ENCODE measurements around the gene SYNDIG1.

SYNDIG1 gene

GRCh38 chr20:24654425-24654824 lies 185.0 kb downstream of the SYNDIG1 start:
- DNase-seq (ENCODE audit: low spot score): no peak

DNA sequence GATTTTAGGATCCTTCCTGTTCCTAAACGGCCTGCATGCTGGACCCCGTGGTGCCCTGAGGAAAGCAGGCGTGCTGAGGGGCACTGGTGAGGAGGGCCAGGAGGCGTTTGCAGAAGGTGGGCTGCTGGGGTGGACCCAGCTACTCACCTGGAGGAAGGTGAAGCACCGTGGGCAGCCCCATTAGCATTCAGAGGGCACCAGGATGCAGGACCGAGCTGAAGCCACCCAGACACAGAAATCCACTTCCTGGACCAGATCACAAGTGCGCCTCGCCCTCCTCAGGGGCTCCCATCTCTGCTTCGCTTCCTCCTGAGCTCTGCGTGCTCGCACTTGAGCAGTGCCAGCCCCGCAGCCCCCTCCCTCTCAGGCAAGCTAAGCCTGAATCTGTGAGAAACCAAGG lies 187.0 kb downstream of the SYNDIG1 start:
- DNase-seq (ENCODE audit: low spot score): no peak

DNA sequence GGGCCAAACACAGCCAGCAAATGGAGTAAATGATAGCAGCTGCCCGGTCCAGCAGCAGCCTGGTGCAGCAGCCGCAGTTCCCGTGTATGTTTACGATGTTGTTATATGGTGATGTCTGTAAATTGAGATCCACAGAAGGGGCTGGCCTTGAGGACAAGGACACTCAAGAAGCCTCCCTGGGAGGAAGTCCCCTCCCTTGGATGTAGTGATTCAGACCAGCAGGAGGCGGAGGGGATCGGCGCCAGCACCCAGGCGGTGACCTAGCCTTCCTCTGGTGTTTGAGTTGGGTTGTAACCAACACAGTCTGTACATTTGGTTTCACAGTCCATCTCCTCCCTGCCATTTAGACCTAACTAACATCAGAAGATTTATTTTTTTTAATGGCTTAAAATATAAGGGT lies 187.8 kb downstream of the SYNDIG1 start:
- no peak for DNase-seq (ENCODE audit: low spot score)

GRCh38 chr20:24657878-24658620 lies 188.6 kb downstream of the SYNDIG1 start:
- DNase-seq (ENCODE audit: low spot score): no peak

- no peak for DNase-seq (ENCODE audit: low spot score)
Measured at GRCh38 chr20:24658920-24659660, 189.7 kb downstream of the SYNDIG1 start.

DNA sequence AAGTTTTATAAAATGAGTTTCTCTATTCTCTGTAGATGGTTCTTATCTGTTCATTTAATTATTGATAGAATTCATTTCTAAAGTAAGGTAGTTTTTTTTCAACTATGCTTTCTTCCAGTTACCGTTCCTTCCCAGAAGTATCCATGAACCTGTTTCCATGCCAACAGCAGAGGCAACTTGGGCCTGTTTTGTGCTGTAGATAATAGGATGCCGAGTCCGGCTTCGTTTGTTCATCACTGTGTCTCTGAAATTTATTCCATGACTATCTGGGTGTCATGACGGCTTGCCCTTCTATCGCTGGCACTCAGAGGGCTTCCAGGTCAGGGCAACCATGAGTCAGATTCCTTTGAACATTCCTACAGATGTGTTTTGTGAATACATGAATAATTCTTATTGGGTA lies 190.4 kb downstream of the SYNDIG1 start:
- DNase-seq (ENCODE audit: low spot score): no peak

GRCh38 chr20:24660651-24661050 lies 191.2 kb downstream of the SYNDIG1 start:
- DNase-seq (ENCODE audit: low spot score): no peak

DNA sequence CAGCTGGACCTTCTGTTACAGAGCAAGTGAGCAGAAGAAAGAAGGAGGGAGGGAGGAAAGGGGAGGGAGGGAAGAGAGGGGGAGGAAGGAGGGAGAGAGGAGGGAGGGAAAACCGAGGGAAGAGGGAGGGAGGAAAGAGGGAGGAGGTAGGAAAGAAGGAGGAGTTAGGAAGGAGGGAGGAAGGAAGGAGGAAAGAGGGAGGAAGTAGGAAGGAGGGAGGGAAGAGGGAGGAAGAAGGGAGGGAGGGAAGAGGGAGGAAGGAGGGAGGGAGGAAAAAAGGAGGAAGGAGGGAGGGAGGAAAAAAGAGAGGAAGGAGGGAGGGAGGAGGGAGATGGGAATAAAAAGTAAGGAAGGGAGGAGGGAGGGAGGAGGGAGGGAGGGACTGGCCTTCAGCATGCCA lies 191.8 kb downstream of the SYNDIG1 start:
- DNase-seq (ENCODE audit: low spot score): no peak

GRCh38 chr20:24662322-24662721 lies 192.9 kb downstream of the SYNDIG1 start:
- no peak for DNase-seq (ENCODE audit: low spot score)

GRCh38 chr20:24662752-24663365 lies 193.4 kb downstream of the SYNDIG1 start:
- no peak for DNase-seq (ENCODE audit: low spot score)

DNA sequence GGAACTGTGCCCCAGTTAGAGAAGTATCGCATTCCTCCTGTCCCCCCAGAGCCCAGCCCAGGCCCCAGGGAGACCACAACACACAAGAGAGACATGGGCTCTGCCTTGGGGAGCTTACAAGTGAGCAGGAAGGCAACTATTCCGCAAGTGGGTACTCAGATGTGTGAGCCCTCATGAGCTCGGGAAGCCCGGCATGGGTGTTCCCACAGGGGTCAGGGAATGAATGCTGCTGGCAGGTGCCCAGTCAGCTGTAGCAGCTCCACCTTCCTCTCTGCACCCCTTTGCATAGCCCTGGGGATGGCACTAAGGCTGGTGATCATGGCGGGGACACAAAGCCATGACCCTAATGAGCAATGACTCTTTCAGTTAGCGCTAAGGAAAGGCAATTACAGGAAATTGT lies 194.1 kb downstream of the SYNDIG1 start:
- DNase-seq (ENCODE audit: low spot score): no peak

GRCh38 chr20:24664266-24664986 lies 195.0 kb downstream of the SYNDIG1 start:
- DNase-seq (ENCODE audit: low spot score): no peak

- DNase-seq (ENCODE audit: low spot score): no peak
Measured at GRCh38 chr20:24665196-24665595, 195.8 kb downstream of the SYNDIG1 start.

GRCh38 chr20:24665741-24666191 lies 196.3 kb downstream of the SYNDIG1 start:
- no peak for DNase-seq (ENCODE audit: low spot score)

DNA sequence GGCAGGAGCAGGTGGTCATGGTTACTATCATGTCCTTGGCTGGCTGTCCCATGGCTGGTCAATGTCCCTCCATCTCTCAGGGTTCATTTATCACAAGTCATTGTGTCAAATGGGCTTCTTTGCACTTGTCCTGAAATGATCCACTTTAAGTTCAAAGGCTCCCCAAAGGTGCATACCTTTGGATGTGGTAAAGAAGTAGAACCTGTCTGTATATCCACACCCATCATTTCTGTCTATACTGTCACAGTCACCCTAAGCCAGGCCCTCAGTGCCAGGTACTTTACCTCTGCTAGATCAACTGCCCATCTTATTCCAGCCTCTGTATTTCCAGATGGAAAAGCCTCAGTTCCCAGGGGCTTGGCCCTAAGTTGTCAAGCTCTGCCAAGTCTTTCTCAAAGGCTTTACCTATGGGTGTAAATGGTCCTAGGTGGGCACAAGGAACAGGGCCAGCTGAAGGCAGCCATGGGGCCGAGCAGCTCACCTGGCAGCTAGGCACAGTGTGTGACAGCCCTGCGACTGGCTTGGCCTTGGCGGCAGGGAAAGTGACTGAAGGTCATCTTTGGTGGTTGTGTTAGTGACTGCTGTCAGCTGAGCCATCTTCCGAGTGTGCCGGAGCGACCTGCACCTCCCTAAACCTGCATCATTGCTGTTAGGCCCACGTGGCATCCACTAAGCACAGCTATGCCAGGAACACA lies 198.4 kb downstream of the SYNDIG1 start:
- no peak for DNase-seq (ENCODE audit: low spot score)

DNA sequence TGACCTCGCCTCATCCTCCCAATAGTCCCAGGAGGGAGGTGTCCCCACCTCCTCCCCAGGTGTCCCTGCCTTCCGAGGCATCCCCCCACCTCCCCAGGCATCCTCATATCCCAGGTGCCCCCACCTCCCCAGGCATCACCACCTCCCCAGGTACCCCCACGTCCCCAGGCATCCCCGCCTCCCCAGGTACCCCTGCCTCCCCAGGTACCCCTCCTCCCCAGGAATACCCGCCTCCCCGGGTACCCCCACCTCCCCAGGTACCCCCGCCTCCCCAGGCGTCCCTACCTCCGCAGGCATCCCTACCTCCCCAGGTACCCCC lies 198.9 kb downstream of the SYNDIG1 start:
- no peak for DNase-seq (ENCODE audit: low spot score)

GRCh38 chr20:24668791-24669190 lies 199.4 kb downstream of the SYNDIG1 start:
- no peak for DNase-seq (ENCODE audit: low spot score)

- DNase-seq (ENCODE audit: low spot score): no peak
Measured at GRCh38 chr20:24669701-24670100, 200.3 kb downstream of the SYNDIG1 start.

- no peak for DNase-seq (ENCODE audit: low spot score)
Measured at GRCh38 chr20:24670341-24670872, 201.0 kb downstream of the SYNDIG1 start.

- DNase-seq (ENCODE audit: low spot score): no peak
Measured at GRCh38 chr20:24670981-24671380, 201.6 kb downstream of the SYNDIG1 start.

- no peak for DNase-seq (ENCODE audit: low spot score)
Measured at GRCh38 chr20:24672181-24672880, 202.9 kb downstream of the SYNDIG1 start.
